Loucy (cell line): ENCODE measurements around the gene DAB1.

Source experiments
- H2AFZ ChIP-seq: fragments of 200-600 bp; sonication (generic); 2 replicates; pipeline ENCODE4 v1.6.0; 2016; ENCODE audit warnings: antibody characterized with exemption, mild to moderate bottlenecking, low read length, moderate library complexity
- H3F3A ChIP-seq: fragments of 200-600 bp; 2 replicates; pipeline ENCODE4 v1.6.0; 2016; ENCODE audit warnings: antibody characterized with exemption, low read depth, mild to moderate bottlenecking
- H3K27me3 ChIP-seq: fragments of 200-600 bp; sonication (generic); 2 replicates; pipeline ENCODE4 v1.6.1; 2014; ENCODE audit warnings: low read length, mild to moderate bottlenecking; ENCODE audit not compliant: insufficient read depth, poor library complexity, severe bottlenecking
- H3K36me3 ChIP-seq: fragments of 200-600 bp; sonication (generic); 2 replicates; pipeline ENCODE4 v1.6.1; 2016; ENCODE audit warnings: low read length; ENCODE audit not compliant: insufficient read depth
- H3K4me1 ChIP-seq: fragments of 200-600 bp; sonication (generic); 2 replicates; pipeline ENCODE4 v1.5.1; 2014; ENCODE audit warnings: low read length, mild to moderate bottlenecking; ENCODE audit not compliant: insufficient read depth, poor library complexity, severe bottlenecking
- H3K4me2 ChIP-seq: fragments of 200-600 bp; sonication (generic); 2 replicates; pipeline ENCODE4 v1.6.0; 2014; ENCODE audit warnings: antibody characterized with exemption, low read length, low read depth, mild to moderate bottlenecking; ENCODE audit not compliant: poor library complexity, severe bottlenecking
- H3K4me3 ChIP-seq: fragments of 200-600 bp; sonication (generic); 2 replicates; pipeline ENCODE4 v1.5.1; 2014; ENCODE audit warnings: low read length, mild to moderate bottlenecking, mixed read lengths; ENCODE audit not compliant: poor library complexity, severe bottlenecking
- H3K79me2 ChIP-seq: fragments of 200-600 bp; sonication (generic); 2 replicates; pipeline ENCODE4 v1.6.1; 2014; ENCODE audit warnings: low read length; ENCODE audit not compliant: insufficient read depth
- H3K9ac ChIP-seq: fragments of 200-600 bp; sonication (generic); 2 replicates; pipeline ENCODE4 v1.6.0; 2014; ENCODE audit warnings: mild to moderate bottlenecking, low read depth, low read length, moderate library complexity; ENCODE audit not compliant: poor library complexity, severe bottlenecking
- H3K9me2 ChIP-seq: fragments of 200-600 bp; sonication (generic); replicated peaks from 2 replicates; pipeline ENCODE4 v1.6.1; 2016; ENCODE audit warnings: low read depth, low read length, mixed read lengths
- H3K9me3 ChIP-seq: fragments of 200-600 bp; sonication (generic); 2 replicates; pipeline ENCODE4 v1.6.1; 2014; ENCODE audit warnings: mild to moderate bottlenecking, antibody characterized with exemption, low read length, low read depth; ENCODE audit not compliant: insufficient read depth
- H4K20me1 ChIP-seq: fragments of 200-600 bp; sonication (generic); 2 replicates; pipeline ENCODE4 v1.6.0; 2014; ENCODE audit warnings: antibody characterized with exemption, low read length, mild to moderate bottlenecking; ENCODE audit not compliant: insufficient read depth, poor library complexity, severe bottlenecking
- EZH2phosphoT487 ChIP-seq: fragments of 200-600 bp; IDR thresholded peaks from 2 replicates; pipeline ENCODE4 v1.6.1; 2018; ENCODE audit warnings: antibody characterized with exemption, mild to moderate bottlenecking, moderate library complexity, borderline replicate concordance
- TF ChIP-seq, protein P1 (sequence below): fragments of 200-600 bp; sonication (generic); conservative IDR thresholded peaks from 2 replicates; pipeline ENCODE4 v1.5.1; 2014; ENCODE audit warnings: mild to moderate bottlenecking, antibody characterized with exemption, low read length

DAB1 gene

GRCh38 chr1:57329001-57329527 is 94.8 kb downstream of the DAB1 start:
- Histone ChIP-seq H3K36me3 (no peaks in the 10 kb centered on the region), H3K4me2 (no peak overlapping the region), H3K9ac (no peak overlapping the region), H3K4me1 (no peaks in the 10 kb centered on the region), H3K4me3 (no peak overlapping the region), H2AFZ (no peak overlapping the region), H3K9me2 (no peaks in the 10 kb centered on the region), H3K27me3 (no peaks in the 10 kb centered on the region), H3F3A (no peaks in the 10 kb centered on the region), H4K20me1 (no peaks in the 10 kb centered on the region), H3K79me2 (no peaks in the 10 kb centered on the region), H3K9me3 (no peaks in the 10 kb centered on the region)
- TF ChIP-seq, protein P1, sequence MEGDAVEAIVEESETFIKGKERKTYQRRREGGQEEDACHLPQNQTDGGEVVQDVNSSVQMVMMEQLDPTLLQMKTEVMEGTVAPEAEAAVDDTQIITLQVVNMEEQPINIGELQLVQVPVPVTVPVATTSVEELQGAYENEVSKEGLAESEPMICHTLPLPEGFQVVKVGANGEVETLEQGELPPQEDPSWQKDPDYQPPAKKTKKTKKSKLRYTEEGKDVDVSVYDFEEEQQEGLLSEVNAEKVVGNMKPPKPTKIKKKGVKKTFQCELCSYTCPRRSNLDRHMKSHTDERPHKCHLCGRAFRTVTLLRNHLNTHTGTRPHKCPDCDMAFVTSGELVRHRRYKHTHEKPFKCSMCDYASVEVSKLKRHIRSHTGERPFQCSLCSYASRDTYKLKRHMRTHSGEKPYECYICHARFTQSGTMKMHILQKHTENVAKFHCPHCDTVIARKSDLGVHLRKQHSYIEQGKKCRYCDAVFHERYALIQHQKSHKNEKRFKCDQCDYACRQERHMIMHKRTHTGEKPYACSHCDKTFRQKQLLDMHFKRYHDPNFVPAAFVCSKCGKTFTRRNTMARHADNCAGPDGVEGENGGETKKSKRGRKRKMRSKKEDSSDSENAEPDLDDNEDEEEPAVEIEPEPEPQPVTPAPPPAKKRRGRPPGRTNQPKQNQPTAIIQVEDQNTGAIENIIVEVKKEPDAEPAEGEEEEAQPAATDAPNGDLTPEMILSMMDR = no peak
- TF ChIP-seq EZH2phosphoT487 = no peak

DNA sequence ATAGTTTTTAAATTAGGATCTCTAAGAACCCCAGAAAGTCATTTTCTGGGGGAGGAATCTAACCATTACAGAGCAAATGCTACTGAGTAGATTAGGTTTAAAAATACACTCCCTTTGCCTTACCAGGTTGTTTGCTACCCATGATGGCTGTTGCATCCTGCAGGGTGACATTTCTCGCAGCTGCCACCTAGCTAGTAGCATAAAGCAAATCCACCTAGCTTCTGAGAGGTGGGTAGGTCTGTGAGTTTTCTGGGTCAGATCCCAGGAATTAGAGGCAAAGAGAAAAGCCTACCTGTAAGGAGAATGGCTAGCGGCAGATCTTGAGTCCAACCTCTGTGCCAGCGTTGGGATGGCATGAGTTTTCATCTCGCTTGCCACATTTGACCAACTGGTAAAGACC is 95.9 kb downstream of the DAB1 start:
- Histone ChIP-seq H3K9me2 (no peaks in the 10 kb centered on the region), H3F3A (no peaks in the 10 kb centered on the region), H3K79me2 (no peaks in the 10 kb centered on the region), H3K9me3 (no peaks in the 10 kb centered on the region), H3K4me2 (no peak overlapping the region), H2AFZ (no peak overlapping the region), H3K4me1 (no peaks in the 10 kb centered on the region), H3K4me3 (no peak overlapping the region), H4K20me1 (no peaks in the 10 kb centered on the region), H3K9ac (no peak overlapping the region), H3K27me3 (no peaks in the 10 kb centered on the region), H3K36me3 (no peaks in the 10 kb centered on the region)
- TF ChIP-seq EZH2phosphoT487 = no peak
- TF ChIP-seq, protein P1 = no peak

GRCh38 chr1:57327336-57327735 is 96.5 kb downstream of the DAB1 start:
- no peaks in the 10 kb centered on the region for H3F3A ChIP-seq
- no peaks in the 10 kb centered on the region for H3K36me3 ChIP-seq
- H3K4me2 ChIP-seq = no peak overlapping the region
- no peaks in the 10 kb centered on the region for H3K27me3 ChIP-seq
- no peaks in the 10 kb centered on the region for H4K20me1 ChIP-seq
- H3K9me3 ChIP-seq = no peaks in the 10 kb centered on the region
- H3K4me1 ChIP-seq = no peaks in the 10 kb centered on the region
- no peak overlapping the region for H3K9ac ChIP-seq
- H3K9me2 ChIP-seq = no peaks in the 10 kb centered on the region
- H3K4me3 ChIP-seq = no peak overlapping the region
- no peak for TF ChIP-seq EZH2phosphoT487
- TF ChIP-seq, protein P1 = no peak
- H2AFZ ChIP-seq = no peak overlapping the region
- no peaks in the 10 kb centered on the region for H3K79me2 ChIP-seq
